Cardiac muscle cell (in vitro differentiated cells and primary cell): ENCODE results near the gene CD247. TPM values are rescaled to one million over a fixed set of nuclear protein-coding genes. Genes with fewer than 3 reads are reported as not detected.

Experiments
- DNase-seq, 2 donors: peaks; one replicate each; pipeline versions ENCODE4 v3.0.0 to v3.0.0-alpha.2; 2010 to 2017; ENCODE audit warnings: low read depth in 1 of 2, low spot score in 1 of 2
- H3K27ac ChIP-seq: fragments of 200-600 bp; sonication (generic); 2 replicates; pipeline ENCODE4 v1.5.1; 2016
- H3K27me3 ChIP-seq: fragments of 200-600 bp; sonication (generic); 2 replicates; pipeline ENCODE4 v1.6.0; 2016; ENCODE audit warnings: control low read depth
- H3K36me3 ChIP-seq: fragments of 200-600 bp; sonication (generic); 2 replicates; pipeline ENCODE4 v1.5.1; 2016; ENCODE audit warnings: control low read depth
- H3K4me1 ChIP-seq: fragments of 200-600 bp; sonication (generic); 2 replicates; pipeline ENCODE4 v1.8.1; 2017; ENCODE audit warnings: low read depth, mild to moderate bottlenecking, mixed run types
- H3K4me3 ChIP-seq: fragments of 200-600 bp; sonication (generic); 2 replicates; pipeline ENCODE4 v1.5.1; 2016; ENCODE audit warnings: mild to moderate bottlenecking
- H3K9me3 ChIP-seq: fragments of 200-600 bp; sonication (generic); 2 replicates; pipeline ENCODE4 v1.5.1; 2017; ENCODE audit warnings: low read depth, mild to moderate bottlenecking, control low read depth
- CTCF ChIP-seq: IDR thresholded peaks from 2 replicates; pipeline ENCODE4 v1.5.1; 2012; ENCODE audit warnings: low read depth, mild to moderate bottlenecking, low read length
- polyA plus RNA-seq: library from polyadenylated mRNA; unstranded; fragments of >200 nt; fragmentation: Nextera tagmentation; extraction: Ambion mirVana; gene quantifications from 2 replicates; pipeline ENCODE4 v1.2.1, GENCODE V29; 2016
- total RNA-seq: library from RNA; depleted of rRNA; stranded (reverse); fragments of >200 nt; gene quantifications from 2 replicates; pipeline ENCODE4 v1.2.3, GENCODE V29; 2016

The CD247 gene
- total and polyA plus RNA-seq, 2 experiments from 2014 or later: 0.80 TPM; not detected in 1

GRCh38 chr1:167502192-167502551, 16.2 kb downstream of the CD247 start:
- DNase-seq: no peak
- Histone ChIP-seq H3K4me1 (no peaks in the 10 kb centered on the region), H3K36me3 (no peaks in the 10 kb centered on the region), H3K9me3 (no peaks in the 10 kb centered on the region), H3K27ac (no peak overlapping the region), H3K27me3 (no peaks in the 10 kb centered on the region), H3K4me3 (no peak overlapping the region)
- TF ChIP-seq CTCF: no peak

GRCh38 chr1:167501515-167502191, 16.7 kb downstream of the CD247 start:
- Histone ChIP-seq H3K4me3 (no peak overlapping the region), H3K27ac (no peak overlapping the region), H3K4me1 (no peaks in the 10 kb centered on the region), H3K36me3 (no peaks in the 10 kb centered on the region), H3K27me3 (no peaks in the 10 kb centered on the region), H3K9me3 (no peaks in the 10 kb centered on the region)
- TF ChIP-seq CTCF: no peak
- DNase-seq: no peak

GRCh38 chr1:167500283-167500860, 18.0 kb downstream of the CD247 start:
- no peak overlapping the region for H3K4me3 ChIP-seq
- DNase-seq: no peak
- no peaks in the 10 kb centered on the region for H3K4me1 ChIP-seq
- TF ChIP-seq CTCF: no peak
- no peaks in the 10 kb centered on the region for H3K9me3 ChIP-seq
- H3K27ac ChIP-seq: no peak overlapping the region
- H3K36me3 ChIP-seq: no peaks in the 10 kb centered on the region
- no peaks in the 10 kb centered on the region for H3K27me3 ChIP-seq

- TF ChIP-seq CTCF: no peak
- Histone ChIP-seq H3K27me3 (no peaks in the 10 kb centered on the region), H3K36me3 (no peaks in the 10 kb centered on the region), H3K27ac (no peak overlapping the region), H3K4me3 (no peak overlapping the region), H3K9me3 (no peaks in the 10 kb centered on the region), H3K4me1 (no peaks in the 10 kb centered on the region)
- DNase-seq: no peak
These were observed 18.6 kb downstream of the CD247 start for GRCh38 chr1:167499664-167500101.

GRCh38 chr1:167499106-167499505, 19.2 kb downstream of the CD247 start:
- H3K4me3 ChIP-seq: no peak overlapping the region
- no peak for DNase-seq
- no peaks in the 10 kb centered on the region for H3K36me3 ChIP-seq
- TF ChIP-seq CTCF: no peak
- H3K4me1 ChIP-seq: no peaks in the 10 kb centered on the region
- no peak overlapping the region for H3K27ac ChIP-seq
- no peaks in the 10 kb centered on the region for H3K27me3 ChIP-seq
- H3K9me3 ChIP-seq: no peaks in the 10 kb centered on the region
